HEK293T (cell line): ENCODE data around the gene LY6G5B.

Experiments used
- BHLHE40 ChIP-seq: fragments of 450-650 bp; IDR thresholded peaks from 2 replicates; pipeline ENCODE4 v1.6.1; 2016; ENCODE audit warnings: mild to moderate bottlenecking, moderate library complexity, borderline replicate concordance
- ELF4 ChIP-seq: fragments of 450-650 bp; IDR thresholded peaks from 2 replicates; pipeline ENCODE4 v1.6.1; 2017; ENCODE audit warnings: antibody characterized with exemption
- FOXA1 ChIP-seq: fragments of 450-650 bp; IDR thresholded peaks from 2 replicates; pipeline ENCODE4 v1.6.1; 2016; ENCODE audit warnings: mild to moderate bottlenecking
- FOXK2 ChIP-seq: fragments of 450-650 bp; IDR thresholded peaks from 2 replicates; pipeline ENCODE4 v1.6.1; 2016; ENCODE audit warnings: mild to moderate bottlenecking
- FOXM1 ChIP-seq: fragments of 450-650 bp; IDR thresholded peaks from 2 replicates; pipeline ENCODE4 v1.6.1; 2017; ENCODE audit warnings: mild to moderate bottlenecking, borderline replicate concordance
- HDGF ChIP-seq: fragments of 450-650 bp; IDR thresholded peaks from 2 replicates; pipeline ENCODE4 v1.6.1; 2017; ENCODE audit warnings: antibody characterized with exemption, borderline replicate concordance
- LEF1 ChIP-seq: fragments of 450-650 bp; IDR thresholded peaks from 2 replicates; pipeline ENCODE4 v1.6.1; 2017; ENCODE audit warnings: mild to moderate bottlenecking, borderline replicate concordance
- PKNOX1 ChIP-seq: fragments of 450-650 bp; IDR thresholded peaks from 2 replicates; pipeline ENCODE4 v1.6.1; 2016
- SP1 ChIP-seq: fragments of 450-650 bp; IDR thresholded peaks from 2 replicates; pipeline ENCODE4 v1.6.1; 2017
- SUZ12 ChIP-seq: fragments of 450-650 bp; IDR thresholded peaks from 2 replicates; pipeline ENCODE4 v1.6.1; 2016; ENCODE audit warnings: mild to moderate bottlenecking
- TARDBP ChIP-seq: fragments of 450-650 bp; IDR thresholded peaks from 2 replicates; pipeline ENCODE4 v1.6.1; 2016
- ZNF384 ChIP-seq: fragments of 450-650 bp; IDR thresholded peaks from 2 replicates; pipeline ENCODE4 v1.6.1; 2016

GRCh38 chr6:31677955-31678354 lies 8.2 kb downstream of the LY6G5B start:
- TF ChIP-seq LEF1 (no peak), ELF4 (no peak), BHLHE40 (no peak), FOXA1 (no peak), FOXM1 (no peak), PKNOX1 (no peak), SP1 (no peak), ZNF384 (no peak), SUZ12 (no peak), FOXK2 (no peak), HDGF (no peak), TARDBP (no peak)
